NOMO-1 treated with dmso at 0.1 percent for 144 hours (cell line): Measurements from ENCODE around the gene CRYGS.
A peak's percentile ranks its signal among the peaks of the same experiment; 100 is the strongest.
"Not testable (repeated sequence)": the region's sequence is repeated elsewhere in the genome, so short reads cannot be mapped to it uniquely, and the experiment has no call there.

ENCODE experiments used
- DNase-seq: peaks from one replicate; lab custom pipeline; 2025; ENCODE audit not compliant: unreplicated experiment; lab: John Stamatoyannopoulos, UW

The CRYGS gene

DNA sequence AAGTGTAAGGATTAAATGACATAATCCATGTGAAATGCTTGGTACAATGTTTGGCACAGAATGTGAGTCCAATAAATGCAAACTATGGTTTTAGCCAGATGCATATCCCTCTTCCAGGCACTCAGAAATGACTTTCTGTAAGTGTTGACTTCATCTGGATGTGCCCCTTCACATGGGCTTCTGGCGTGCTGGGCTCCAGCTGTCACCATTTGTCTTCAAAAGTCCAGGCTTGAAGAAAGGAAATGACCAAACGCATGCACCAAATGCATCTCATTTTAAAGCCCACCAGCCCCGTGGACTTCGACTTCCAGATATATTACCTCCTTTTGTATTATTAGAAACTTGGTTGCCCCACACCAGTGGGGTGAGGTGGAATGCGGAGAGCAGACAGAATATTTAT is 23.7 kb downstream of the CRYGS start:
- DNase-seq: no peak

DNA sequence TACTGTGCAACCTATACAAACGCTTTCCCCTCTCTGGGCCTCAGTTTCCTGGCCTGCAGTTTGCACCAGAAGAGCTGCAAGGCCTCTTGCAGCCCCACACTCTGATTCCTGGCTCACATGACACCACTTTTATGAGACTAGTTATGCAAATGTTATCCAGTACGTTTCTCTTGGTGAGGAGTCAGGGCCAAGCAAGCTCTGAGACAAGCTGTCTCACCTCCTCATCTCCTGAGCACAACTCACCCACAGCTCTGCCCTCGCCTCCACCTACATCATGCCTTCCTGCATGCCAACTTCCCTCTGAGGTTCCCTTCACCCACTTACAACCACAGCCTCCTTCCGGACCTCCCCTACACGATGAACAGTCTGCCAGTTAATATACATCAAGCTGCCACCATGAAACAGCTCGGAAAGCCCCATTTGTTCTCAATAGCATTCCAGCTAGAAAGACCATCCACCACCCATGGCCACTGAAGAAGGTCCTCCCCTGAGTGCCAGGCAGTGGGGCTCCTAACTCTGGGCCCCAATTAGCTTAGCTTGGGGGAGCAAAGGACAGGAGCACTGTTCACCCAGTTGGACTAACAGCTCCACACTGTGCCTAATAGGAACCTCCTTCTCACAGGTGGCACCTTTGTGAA is 25.0 kb downstream of the CRYGS start:
- peak; percentile 30 for DNase-seq

DNA sequence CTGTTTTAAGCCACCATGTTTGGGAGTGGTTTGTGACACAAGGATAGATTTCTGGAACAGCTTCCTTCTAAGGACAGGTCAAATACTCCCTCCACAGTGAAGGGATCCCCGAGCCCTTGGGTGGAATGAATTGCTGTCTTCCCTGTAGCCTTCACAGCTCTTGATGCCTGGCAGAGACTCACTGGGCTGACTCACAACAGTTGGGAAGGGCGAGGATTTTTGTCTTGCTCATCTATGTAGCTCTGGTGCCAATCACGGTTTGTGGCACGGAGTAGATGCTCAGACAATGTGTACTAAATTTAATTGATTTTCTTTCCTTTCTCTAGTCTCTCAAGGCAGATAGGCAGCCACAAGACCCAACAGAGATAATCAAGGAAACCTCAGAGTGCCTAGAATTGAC is 27.0 kb downstream of the CRYGS start:
- DNase-seq: no peak

DNA sequence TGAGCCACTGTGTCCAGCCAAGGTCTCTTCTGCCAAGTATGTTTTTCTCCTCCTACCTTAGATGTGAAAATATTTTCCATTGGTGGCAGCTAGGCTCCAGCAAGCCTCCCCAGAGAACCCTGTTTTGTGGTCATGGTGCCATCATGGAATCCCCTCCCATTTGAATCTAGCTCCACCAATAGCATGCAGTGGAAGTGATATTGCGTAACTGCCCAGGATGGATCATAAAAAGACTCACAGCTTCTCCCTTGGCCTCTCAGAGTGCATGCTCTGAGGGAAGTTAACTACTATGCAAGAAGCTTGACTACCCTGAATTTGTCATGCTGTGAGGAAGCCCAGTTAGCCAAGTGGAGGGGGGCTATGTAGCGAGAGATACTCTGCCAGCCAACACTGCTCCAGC is 27.5 kb downstream of the CRYGS start:
- no peak for DNase-seq

DNA sequence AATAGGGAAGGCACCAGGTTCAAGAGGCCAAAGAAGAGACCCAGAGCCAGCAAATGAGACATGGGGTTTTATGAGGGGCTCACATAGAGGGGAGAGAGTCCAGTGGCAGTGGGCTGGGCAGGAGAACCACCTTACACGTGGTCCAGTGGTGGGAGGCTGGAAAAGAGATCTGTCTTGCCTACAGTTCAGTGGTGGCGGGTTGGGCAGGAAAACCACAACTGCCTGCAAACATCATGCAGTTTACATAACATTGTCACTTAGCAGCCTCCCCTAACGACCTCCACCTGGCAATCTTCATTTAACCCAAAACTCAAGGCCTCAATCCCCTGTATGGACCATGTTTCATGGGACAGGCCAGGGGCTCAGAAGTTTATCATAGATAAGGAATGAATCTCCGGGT is 29.1 kb downstream of the CRYGS start:
- peak; percentile 35 for DNase-seq

DNA sequence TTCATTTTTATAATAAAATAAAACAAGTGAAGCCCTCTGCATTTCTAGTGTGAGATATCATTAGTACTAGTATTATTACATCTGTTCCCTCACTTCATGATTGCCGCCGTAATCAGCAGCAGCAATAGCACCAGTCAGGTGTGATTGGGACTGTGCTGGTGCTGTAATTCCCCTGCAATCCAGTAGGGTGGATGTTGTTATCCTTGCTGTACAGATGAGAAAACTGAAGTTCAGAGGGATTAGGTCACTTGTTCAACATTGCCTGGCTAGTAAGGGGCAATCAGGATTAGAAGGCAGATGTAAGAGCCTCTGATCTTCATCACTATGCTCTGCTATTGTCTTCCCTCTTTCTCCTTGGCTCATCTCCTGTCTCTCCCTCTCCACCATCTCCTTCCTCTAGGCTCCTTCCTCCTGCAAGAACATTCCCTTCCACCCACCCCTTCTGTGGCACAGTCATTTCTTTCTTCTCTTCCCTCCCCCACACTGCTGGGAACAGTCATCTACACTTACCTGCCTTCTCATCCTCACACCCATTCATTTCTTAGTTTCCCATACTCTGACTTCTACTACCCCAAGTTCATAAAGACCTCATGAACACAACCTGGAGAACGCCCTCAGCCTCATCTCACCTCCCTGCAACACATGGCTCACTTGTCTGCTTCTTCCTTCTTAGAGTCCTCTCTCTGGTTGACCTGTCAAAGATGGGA is 29.7 kb downstream of the CRYGS start:
- no peak for DNase-seq

DNA sequence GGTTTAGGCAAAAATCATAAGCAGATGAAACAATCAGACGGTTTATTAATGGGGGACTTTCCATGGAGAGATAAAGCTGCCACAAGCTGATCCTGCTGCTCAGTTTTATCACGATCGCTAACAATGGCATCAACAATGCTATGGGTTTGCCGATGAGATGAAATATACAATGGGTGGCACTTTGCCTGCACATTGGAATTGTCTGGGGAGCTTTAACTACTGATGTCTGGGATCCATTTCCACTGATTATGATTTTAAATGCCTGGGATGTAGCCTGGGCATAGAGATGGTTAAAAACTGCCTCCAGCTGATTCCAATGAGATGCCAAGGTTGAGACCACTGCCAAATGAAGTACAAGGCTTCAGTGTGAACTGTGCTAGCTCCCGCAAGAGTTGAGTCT is 30.8 kb downstream of the CRYGS start:
- no peak for DNase-seq

DNA sequence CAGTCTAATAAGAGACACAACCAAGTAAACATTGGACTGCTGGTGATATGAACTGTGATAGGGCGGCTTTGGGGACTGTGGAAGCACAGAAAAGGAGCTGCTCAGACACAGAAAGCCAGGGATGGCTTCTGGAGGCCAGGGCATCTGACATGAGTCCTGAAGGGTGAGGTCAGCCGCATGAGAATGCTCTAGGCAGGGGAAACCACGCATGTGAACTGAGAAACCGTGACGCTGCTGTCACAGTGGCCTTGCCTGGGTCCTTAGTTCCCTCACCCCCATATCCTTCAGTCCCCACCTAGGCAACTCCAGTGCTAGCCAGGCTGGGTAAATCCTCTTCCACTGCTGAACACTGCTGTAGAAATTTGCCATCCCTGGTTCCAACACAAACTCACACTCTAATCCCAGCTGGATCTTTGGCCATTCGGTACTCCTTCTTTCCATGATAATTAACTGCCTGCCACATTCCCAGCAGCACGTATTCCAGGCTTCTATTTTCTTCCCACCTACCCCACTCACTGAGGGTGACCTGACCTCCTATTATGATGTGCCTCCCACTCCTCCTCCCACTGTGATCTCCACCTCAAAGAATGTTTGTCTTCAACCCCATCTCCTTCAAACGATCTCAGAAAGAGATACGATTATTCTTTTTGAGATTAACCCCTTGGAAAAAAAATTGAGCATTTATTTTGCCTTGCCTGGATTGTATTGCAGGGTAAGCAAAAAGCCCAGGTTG is 31.4 kb downstream of the CRYGS start:
- DNase-seq: no peak

DNA sequence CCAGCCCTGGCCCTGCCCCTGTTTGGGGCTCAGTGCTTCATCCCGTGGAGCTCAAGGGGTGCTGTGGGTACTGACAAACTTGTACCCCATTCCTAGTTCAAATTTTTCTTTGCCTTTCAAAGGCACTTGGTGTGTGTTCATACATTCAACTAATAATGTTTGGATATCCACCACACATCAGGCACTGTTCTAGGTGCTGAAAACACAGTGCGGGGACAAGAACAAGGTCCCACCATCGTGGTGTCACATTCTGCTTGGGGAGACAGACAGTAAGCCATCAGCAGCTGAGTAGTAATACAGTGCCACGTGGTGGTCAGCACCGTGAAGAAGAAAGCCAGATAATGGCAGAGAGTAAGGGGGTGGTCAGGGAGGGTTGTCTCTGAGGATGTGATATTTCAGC is 32.5 kb downstream of the CRYGS start:
- no peak for DNase-seq

DNA sequence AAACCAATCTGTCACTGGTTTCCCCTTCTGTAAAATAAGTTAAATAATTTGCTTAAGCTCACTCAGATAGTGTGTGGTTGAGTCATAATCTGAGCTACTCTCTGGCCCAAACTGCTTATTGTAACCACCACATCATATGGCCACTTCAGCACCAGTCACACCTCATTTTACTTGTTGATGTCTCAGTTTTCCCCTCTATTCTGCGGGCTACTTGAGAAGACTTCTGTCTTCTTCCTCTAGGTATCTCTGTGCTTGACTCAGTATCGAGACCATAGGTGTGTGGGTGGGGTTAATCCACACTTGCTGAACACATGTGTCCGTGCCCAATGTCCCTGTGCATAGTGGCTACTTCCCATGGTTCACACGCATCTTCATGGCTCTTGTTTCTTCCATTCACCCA is 32.9 kb downstream of the CRYGS start:
- no peak for DNase-seq

DNA sequence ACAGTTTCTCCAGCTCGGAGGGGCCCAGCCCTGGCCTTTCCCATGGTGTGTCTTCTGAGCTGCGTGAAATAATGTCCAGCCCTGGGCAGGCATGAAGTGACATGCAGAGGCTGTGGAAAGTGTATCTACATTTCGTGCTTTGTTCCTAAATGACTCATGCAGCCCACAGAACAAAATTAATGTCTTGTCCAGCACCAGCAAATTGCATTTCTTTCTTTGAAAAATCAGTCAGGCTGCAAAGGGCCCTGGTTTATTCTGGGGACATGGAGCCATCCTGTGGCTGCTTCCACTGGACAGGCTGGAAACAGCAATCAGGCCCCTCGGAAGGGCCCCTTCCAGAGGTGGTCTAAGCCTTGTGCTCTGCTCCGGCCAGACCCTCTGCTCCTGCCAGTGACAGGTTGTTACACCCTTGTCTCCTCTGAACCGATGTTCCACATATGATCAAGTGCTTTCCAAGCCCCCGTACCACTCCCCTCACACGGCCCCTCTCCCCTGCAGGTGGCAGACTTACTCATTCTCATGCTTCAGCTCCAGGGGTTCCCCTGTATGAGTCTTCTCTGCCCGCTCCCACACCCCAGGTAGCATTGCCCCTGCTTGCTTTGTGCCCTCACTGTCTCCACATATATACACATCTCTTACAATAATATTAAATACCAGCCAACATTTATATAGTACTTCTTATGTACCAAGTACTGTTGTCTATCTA is 33.7 kb downstream of the CRYGS start:
- no peak for DNase-seq

DNA sequence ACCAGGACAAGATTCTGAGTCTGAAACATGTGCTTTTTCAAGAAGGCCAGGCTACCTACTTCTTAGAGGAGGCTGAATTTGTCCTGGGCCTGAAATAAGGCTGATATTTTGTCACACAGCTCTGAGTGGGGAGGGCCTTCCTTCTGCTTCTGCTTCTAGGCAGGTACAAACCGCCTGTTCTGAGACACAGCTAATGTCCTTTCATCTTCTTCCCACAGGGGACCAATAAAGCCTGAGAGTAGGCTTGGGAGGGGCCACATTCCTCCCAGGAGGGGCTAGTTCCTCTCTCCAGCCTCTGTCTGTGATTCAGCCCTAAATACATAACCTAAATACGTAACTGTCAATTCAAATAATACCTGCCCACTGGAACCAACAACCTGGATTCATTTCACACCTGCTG is 34.8 kb downstream of the CRYGS start:
- DNase-seq: peak; percentile 50

DNA sequence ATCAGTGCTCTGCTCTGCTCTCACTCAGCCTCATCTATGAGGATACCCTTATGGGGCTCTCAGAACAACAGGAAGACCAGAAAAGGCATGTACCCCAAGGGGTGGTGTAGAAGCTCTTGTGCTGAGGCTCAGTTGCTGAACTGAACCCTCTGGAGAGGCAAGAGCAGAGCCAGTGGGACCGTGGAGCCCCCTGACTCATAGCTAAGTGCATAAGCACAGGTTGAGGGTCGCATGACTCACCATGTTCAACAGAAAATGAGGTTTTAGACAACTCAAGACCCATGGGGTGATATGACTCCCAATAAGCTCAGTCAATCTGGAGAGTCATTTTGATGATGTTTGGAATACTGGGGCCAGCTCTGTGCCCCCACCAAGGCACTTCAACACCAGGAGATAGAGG is 37.3 kb downstream of the CRYGS start:
- DNase-seq: no peak

DNA sequence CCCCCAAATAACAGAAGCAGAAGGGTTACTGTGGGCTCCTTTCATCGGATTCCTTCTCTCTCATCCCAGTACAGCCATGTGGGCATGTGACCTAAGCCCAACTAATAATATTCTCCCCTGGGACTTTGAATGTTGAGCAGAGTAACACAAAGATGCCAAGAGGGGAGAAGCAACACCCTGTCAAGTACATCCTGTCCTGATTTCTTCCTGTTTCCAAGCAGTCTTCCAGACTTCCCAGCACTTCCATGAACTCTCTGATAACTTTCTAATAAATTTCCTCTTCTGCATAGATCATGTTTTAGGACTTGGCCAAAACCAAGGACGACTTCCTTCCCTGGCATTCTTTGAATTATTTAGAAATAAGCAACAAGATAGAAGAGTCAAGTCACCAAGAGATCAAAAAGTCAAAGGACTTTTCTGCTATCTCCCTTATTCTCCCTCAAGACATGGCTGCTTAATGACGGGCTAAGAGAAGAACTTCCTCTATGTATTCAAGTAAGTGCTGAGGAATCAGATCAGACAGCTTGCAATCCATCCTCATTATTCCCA is 37.9 kb downstream of the CRYGS start:
- DNase-seq: no peak

DNA sequence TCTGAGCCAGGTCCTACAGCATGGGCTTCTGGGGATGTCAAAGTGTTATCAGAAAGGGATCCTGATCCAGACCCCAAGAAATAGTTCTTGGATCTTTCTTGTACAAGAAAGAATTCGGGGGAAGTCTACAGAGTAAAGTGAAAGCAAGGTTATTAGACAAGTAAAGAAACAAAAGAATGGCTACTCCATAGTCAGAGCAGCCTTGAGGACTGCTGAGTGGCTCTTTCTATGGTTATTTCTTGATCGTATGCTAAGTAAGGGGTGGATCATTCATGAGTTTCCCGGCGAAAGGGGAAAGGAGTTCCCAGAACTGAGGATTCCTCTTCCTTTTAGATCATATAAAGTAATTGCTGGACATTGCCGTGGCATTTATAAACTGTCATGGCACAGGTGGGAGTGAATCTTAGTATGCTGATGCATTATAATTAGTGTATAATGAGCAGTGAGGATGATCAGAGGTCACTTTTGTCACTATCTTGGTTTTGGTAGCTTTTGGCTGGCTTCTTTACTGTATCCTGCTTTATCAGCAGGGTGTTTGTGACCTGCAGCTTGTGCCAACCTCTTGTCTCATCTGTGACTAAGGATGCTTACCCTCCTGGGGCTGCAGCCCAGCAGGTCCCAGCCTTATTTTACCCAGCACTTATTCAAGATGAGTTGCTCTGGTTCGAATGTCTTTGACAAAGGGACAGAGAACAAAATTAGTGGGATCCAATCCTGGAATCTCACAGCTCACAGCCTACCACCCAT is 41.0 kb downstream of the CRYGS start:
- DNase-seq: no peak

DNA sequence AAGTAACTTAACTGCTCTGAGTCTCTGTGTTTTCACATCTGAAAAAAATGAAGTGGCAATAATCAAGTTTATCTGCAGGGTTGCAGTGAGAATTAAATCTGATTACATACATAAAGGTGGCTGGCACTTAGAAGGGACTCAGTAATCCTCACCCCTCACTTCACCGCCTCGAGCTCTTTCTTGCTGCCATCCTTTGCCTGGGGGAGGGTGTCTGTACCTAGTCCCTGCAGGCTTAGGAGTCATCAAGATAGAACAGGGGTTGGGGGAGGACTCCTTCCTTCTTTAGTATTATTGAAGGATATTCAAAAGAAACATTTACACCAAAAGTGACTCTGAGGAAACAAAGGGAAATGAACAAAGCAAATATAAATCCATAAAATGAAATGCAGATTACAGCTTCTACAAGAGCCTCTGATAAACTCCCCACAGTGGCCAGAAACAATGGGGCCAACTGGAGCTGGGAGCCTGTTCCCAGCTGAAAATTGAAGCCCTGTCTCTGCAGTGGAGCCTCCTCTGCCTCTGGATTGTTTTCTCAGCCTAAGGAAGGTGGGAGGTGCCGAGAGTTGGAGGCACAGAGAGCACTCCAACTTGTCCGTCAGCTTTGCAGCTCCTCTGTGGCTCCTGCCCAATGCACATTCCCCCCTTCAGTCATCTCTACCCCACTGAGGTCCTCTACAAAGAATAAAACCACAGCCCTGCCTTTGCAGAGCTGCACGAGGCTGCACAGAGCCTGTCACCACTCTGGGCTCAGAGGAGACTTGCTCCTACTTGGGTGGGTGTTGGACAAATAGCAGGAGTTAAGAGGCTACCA is 41.8 kb downstream of the CRYGS start:
- no peak for DNase-seq

DNA sequence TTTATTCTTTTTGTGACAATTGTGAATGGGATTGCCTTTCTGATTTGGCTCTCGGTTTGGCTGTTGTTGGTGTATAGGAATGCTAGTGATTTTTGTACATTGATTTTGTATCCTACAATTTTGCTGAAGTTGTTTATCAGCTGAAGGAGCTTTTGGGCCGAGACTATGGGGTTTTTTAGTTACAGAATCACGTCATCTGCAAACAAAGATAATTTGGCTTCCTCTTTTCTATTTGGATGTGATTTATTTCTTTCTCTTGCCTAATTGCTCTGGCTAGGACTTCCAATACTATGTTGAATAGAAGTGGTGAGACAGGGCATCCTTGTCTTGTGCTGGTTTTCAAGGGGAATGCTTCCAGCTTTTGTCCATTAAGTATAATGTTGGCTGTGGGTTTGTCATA is 44.2 kb downstream of the CRYGS start:
- DNase-seq: not testable (repeated sequence)

DNA sequence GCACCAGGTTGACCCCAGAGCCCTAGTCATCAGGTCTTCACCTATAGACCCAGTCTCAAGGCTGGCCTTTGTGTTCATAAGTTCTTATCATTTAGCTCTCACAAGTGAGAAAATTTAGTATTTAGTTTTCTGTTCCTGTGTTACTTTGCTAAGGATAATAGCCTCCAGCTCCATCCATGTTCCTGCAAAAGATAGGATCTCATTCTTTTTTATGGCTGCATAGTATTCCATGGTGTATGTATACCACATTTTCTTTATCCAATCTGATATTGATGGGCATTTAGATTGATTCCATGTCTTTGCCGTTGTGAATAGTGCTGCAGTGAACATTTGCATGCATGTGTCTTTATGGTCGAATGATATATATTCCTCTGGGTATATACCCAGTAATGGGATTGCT is 46.2 kb downstream of the CRYGS start:
- not testable (repeated sequence) for DNase-seq

DNA sequence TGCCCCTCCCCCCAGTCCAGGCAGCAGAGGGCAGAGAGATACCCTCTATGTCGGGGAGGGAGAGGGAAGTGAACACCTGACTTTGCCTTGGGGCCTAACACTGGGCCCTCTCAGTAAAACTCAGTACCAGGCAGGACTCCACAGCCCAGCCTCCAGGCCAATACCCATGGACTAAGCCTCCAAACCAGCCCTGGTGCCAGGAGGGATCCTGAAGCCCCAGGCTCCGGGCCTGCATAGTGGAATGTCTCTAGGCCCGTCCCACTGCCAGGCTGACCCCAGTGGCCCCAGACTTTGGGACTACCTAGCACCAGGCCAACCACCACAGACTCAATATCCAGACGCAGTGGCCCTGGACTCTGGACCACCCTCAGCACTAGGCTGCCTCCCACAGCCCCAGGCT is 46.6 kb downstream of the CRYGS start:
- no peak for DNase-seq

DNA sequence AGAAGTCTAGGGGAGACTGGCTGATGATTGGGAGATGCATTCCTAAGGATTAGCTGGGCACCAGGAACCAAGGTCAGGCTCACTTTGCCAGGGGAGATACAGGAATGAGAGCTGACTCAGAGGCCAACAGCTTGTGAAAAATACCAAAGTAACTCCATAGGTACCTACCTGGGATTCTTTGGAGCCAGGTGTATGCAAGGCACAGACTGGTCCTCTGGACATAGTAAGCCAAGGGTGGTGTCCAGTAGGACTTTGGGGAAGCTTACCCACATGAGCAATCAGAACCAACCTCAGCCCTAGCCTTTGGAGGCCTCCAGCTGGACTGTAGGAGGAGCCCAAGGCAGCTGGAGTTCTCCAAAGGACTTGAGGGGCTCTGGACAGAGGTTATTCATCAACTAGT is 47.5 kb downstream of the CRYGS start:
- no peak for DNase-seq
